Breast epithelium (tissue), 4 donors: ENCODE results near the gene IL3. TPM values are rescaled to one million over a fixed set of nuclear protein-coding genes. Genes with fewer than 3 reads are reported as not detected.

ENCODE experiments used
- DNase-seq, 2 donors: peaks; one replicate each; pipeline ENCODE4 v3.0.0-alpha.2; 2019; ENCODE audit warnings: low spot score in 2 of 2
- H3K27ac ChIP-seq, 2 donors: fragments of 200-600 bp; sonication (generic) in 1 of 2; one replicate each; pipeline ENCODE4 v1.5.1; 2016 to 2019; ENCODE audit warnings: mild to moderate bottlenecking in 1 of 2
- H3K27me3 ChIP-seq, 2 donors: fragments of 200-600 bp; sonication (generic) in 1 of 2; one replicate each; pipeline versions ENCODE4 v1.5.1 to v1.6.0; 2017 to 2019; ENCODE audit warnings: control low read depth in 1 of 2, mild to moderate bottlenecking in 1 of 2
- H3K36me3 ChIP-seq: fragments of 200-600 bp; one replicate; pipeline ENCODE4 v1.5.1; 2019
- H3K4me1 ChIP-seq, 2 donors: fragments of 200-600 bp; sonication (generic); one replicate each; pipeline ENCODE4 v1.5.1; 2016 to 2019; ENCODE audit warnings: control low read depth in 1 of 2
- H3K4me3 ChIP-seq, 3 donors: fragments of 200-600 bp; sonication (generic); 1 replicate in 2 of 3; 2 replicates in 1 of 3; pipeline ENCODE4 v1.5.1; 2016 to 2019; ENCODE audit warnings: mild to moderate bottlenecking in 3 of 3, moderate library complexity in 2 of 3
- H3K9me3 ChIP-seq, 2 donors: fragments of 200-600 bp; sonication (generic) in 1 of 2; one replicate each; pipeline ENCODE4 v1.5.1; 2016 to 2019; ENCODE audit warnings: control low read depth in 1 of 2
- POLR2A ChIP-seq: fragments of 450-650 bp; IDR thresholded peaks from one replicate; pipeline ENCODE4 v1.6.1; 2016; ENCODE audit warnings: antibody characterized with exemption, mild to moderate bottlenecking, moderate library complexity
- POLR2AphosphoS5 ChIP-seq, 3 donors: sonication (generic); formaldehyde crosslinking; IDR thresholded peaks; one replicate each; pipeline ENCODE4 v1.6.1; 2017; ENCODE audit warnings: antibody characterized with exemption in 3 of 3
- intact Hi-C: fragments of 100-400 bp; cut with DNase I; formaldehyde crosslinking; loops from one replicate; pipeline ENCODE4 v1.15.1; 2023; ENCODE audit warnings: low total_unique reads
- total RNA-seq, 3 donors: library from RNA; depleted of rRNA; stranded (reverse); fragments of >200 nt; gene quantifications; one replicate each; pipeline ENCODE4 v1.1.0, GENCODE V29; 2016
- TF ChIP-seq, protein P1 (sequence below), 3 donors: fragments of 450-650 bp; IDR thresholded peaks; one replicate each; pipeline ENCODE4 v1.5.1; 2016 to 2017; ENCODE audit warnings: antibody characterized with exemption in 3 of 3, mild to moderate bottlenecking in 3 of 3, moderate library complexity in 3 of 3

IL3 gene
- total RNA-seq, 3 donors from 2014 or later: not detected

GRCh38 chr5:132025403-132025971 is 35.0 kb upstream of the IL3 start:
- TF ChIP-seq POLR2AphosphoS5 (IDR thresholded peaks at IDR 0.05) (no peak), POLR2A (no peak)
- TF ChIP-seq, protein P1, sequence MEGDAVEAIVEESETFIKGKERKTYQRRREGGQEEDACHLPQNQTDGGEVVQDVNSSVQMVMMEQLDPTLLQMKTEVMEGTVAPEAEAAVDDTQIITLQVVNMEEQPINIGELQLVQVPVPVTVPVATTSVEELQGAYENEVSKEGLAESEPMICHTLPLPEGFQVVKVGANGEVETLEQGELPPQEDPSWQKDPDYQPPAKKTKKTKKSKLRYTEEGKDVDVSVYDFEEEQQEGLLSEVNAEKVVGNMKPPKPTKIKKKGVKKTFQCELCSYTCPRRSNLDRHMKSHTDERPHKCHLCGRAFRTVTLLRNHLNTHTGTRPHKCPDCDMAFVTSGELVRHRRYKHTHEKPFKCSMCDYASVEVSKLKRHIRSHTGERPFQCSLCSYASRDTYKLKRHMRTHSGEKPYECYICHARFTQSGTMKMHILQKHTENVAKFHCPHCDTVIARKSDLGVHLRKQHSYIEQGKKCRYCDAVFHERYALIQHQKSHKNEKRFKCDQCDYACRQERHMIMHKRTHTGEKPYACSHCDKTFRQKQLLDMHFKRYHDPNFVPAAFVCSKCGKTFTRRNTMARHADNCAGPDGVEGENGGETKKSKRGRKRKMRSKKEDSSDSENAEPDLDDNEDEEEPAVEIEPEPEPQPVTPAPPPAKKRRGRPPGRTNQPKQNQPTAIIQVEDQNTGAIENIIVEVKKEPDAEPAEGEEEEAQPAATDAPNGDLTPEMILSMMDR (IDR thresholded peaks at IDR 0.05): no peak
- intact Hi-C loops: no loop called here
- H3K4me1 ChIP-seq: no peaks in the 10 kb centered on the region
- H3K4me3 ChIP-seq: no peak overlapping the region
- H3K36me3 ChIP-seq: no peaks in the 10 kb centered on the region
- DNase-seq: no peak
- H3K27me3 ChIP-seq: peaks cover 0 to 10% of the 10 kb centered on the region in 2 donors
- no peaks in the 10 kb centered on the region for H3K9me3 ChIP-seq
- H3K27ac ChIP-seq: no peak overlapping the region

GRCh38 chr5:132026516-132027008 is 33.9 kb upstream of the IL3 start:
- Histone ChIP-seq H3K27ac (no peak overlapping the region), H3K4me1 (no peaks in the 10 kb centered on the region), H3K4me3 (no peak overlapping the region), H3K9me3 (no peaks in the 10 kb centered on the region), H3K36me3 (no peaks in the 10 kb centered on the region), H3K27me3 (peaks cover 0 to 10% of the 10 kb centered on the region in 2 donors)
- no peak for DNase-seq
- TF ChIP-seq POLR2AphosphoS5 (IDR thresholded peaks at IDR 0.05) (no peak), POLR2A (no peak)
- TF ChIP-seq, protein P1 (IDR thresholded peaks at IDR 0.05): no peak
- intact Hi-C loops: no loop called here

- no peak for DNase-seq
- Histone ChIP-seq H3K27me3 (peaks cover 0 to 10% of the 10 kb centered on the region in 2 donors), H3K27ac (no peak overlapping the region), H3K4me1 (no peaks in the 10 kb centered on the region), H3K9me3 (no peaks in the 10 kb centered on the region), H3K36me3 (no peaks in the 10 kb centered on the region), H3K4me3 (no peak overlapping the region)
- TF ChIP-seq POLR2AphosphoS5 (IDR thresholded peaks at IDR 0.05): no peak
- TF ChIP-seq, protein P1 (IDR thresholded peaks at IDR 0.05): no peak
- intact Hi-C loops: no loop called here
These were observed 33.4 kb upstream of the IL3 start for GRCh38 chr5:132027027-132027426.

- TF ChIP-seq, protein P1 (IDR thresholded peaks at IDR 0.05): no peak
- TF ChIP-seq POLR2A (no peak), POLR2AphosphoS5 (IDR thresholded peaks at IDR 0.05) (no peak)
- DNase-seq: no peak
- intact Hi-C loops: no loop called here
- Histone ChIP-seq H3K27me3 (peaks cover 0 to 10% of the 10 kb centered on the region in 2 donors), H3K4me1 (no peaks in the 10 kb centered on the region), H3K4me3 (no peak overlapping the region), H3K9me3 (peaks cover 0 to 6% of the 10 kb centered on the region in 2 donors), H3K36me3 (peaks cover 5% of the 10 kb centered on the region), H3K27ac (no peak overlapping the region)
These were observed 30.7 kb upstream of the IL3 start for GRCh38 chr5:132029609-132030330.

DNA sequence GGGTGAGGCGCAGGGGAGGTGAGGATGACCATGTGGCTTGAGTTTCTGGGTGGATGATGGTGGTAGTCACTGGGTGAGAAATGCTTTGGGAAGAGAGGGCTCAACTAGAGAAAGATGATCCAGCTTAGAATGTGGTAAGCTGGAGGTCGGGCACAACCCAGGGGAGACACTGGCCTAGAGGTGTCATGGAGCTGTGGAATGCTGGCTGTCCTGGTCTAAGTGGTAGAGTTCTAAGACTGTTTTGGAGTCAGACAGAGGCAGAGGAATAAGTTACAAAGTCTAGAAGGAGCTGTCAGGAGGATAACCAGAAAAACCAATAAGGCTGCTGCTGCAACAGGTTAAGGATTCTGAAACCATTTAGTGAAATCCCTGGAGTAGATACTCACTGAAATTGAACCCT is 29.8 kb upstream of the IL3 start:
- TF ChIP-seq POLR2A (no peak), POLR2AphosphoS5 (IDR thresholded peaks at IDR 0.05) (no peak)
- TF ChIP-seq, protein P1 (IDR thresholded peaks at IDR 0.05): no peak
- Histone ChIP-seq H3K4me1 (no peaks in the 10 kb centered on the region), H3K27ac (no peak overlapping the region), H3K36me3 (peaks cover 5% of the 10 kb centered on the region), H3K27me3 (peaks cover 0 to 3% of the 10 kb centered on the region in 2 donors), H3K9me3 (peaks cover 0 to 6% of the 10 kb centered on the region in 2 donors), H3K4me3 (no peak overlapping the region)
- intact Hi-C loops: no loop called here
- DNase-seq: no peak
